HEK293 (cell line): ENCODE measurements around the gene GOLGA6L2.

Experiments used
- KLF16 ChIP-seq: fragments of 450-650 bp; formaldehyde crosslinking; IDR thresholded peaks from 2 replicates; pipeline ENCODE4 v1.5.1; 2017; ENCODE audit warnings: missing biosample characterization, missing genetic modification characterization
- MYNN ChIP-seq: fragments of 450-650 bp; formaldehyde crosslinking; IDR thresholded peaks from 2 replicates; pipeline ENCODE4 v1.5.1; 2016; ENCODE audit warnings: missing biosample characterization, missing genetic modification characterization, borderline replicate concordance
- YY1 ChIP-seq: fragments of 450-650 bp; formaldehyde crosslinking; IDR thresholded peaks from 2 replicates; pipeline ENCODE4 v1.5.1; 2018; ENCODE audit warnings: missing biosample characterization, missing genetic modification characterization
- ZNF155 ChIP-seq: fragments of 450-650 bp; formaldehyde crosslinking; IDR thresholded peaks from 2 replicates; pipeline ENCODE4 v1.5.1; 2016; ENCODE audit warnings: missing biosample characterization, missing genetic modification characterization
- ZNF24 ChIP-seq: fragments of 450-650 bp; formaldehyde crosslinking; IDR thresholded peaks from 2 replicates; pipeline ENCODE4 v1.5.1; 2016; ENCODE audit warnings: missing biosample characterization, missing genetic modification characterization
- ZNF266 ChIP-seq: fragments of 450-650 bp; formaldehyde crosslinking; IDR thresholded peaks from 2 replicates; pipeline ENCODE4 v1.5.1; 2016; ENCODE audit warnings: missing biosample characterization, missing genetic modification characterization, low read depth
- ZNF658 ChIP-seq: fragments of 450-650 bp; formaldehyde crosslinking; IDR thresholded peaks from 2 replicates; pipeline ENCODE4; 2016; ENCODE audit warnings: missing biosample characterization, missing genetic modification characterization
- TF ChIP-seq, protein P1 (sequence below): fragments of 450-650 bp; formaldehyde crosslinking; IDR thresholded peaks from 2 replicates; pipeline ENCODE4 v1.5.1; 2016; ENCODE audit warnings: missing biosample characterization, missing genetic modification characterization
- TF ChIP-seq, protein P2 (sequence below): fragments of 450-650 bp; formaldehyde crosslinking; IDR thresholded peaks from 2 replicates; pipeline ENCODE4 v1.5.1; 2016; ENCODE audit warnings: missing biosample characterization, missing genetic modification characterization
- TF ChIP-seq, protein P3 (sequence below): fragments of 450-650 bp; formaldehyde crosslinking; IDR thresholded peaks from 2 replicates; pipeline ENCODE4 v1.5.1; 2016; ENCODE audit warnings: missing biosample characterization, missing genetic modification characterization

DNA sequence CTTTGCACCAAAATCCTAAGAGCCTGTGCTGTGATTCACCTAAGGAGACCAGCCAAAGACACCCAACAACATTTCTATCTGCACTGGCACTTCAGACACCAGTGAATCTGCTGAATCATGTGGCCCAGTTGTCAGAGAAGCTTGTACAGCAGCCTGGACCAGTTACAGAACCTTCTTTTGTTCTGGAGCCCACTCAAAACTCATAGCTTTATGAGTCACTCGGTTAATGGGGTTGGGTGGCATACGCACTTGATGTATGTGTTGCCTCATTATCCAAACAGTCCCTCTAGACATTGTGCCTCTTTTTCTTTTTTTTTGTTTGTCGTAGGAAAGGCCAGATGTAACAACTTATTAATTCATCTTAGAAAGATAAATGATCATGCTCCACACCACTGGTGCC is 25.6 kb upstream of the GOLGA6L2 start:
- no peak for TF ChIP-seq MYNN
- TF ChIP-seq, protein P1, sequence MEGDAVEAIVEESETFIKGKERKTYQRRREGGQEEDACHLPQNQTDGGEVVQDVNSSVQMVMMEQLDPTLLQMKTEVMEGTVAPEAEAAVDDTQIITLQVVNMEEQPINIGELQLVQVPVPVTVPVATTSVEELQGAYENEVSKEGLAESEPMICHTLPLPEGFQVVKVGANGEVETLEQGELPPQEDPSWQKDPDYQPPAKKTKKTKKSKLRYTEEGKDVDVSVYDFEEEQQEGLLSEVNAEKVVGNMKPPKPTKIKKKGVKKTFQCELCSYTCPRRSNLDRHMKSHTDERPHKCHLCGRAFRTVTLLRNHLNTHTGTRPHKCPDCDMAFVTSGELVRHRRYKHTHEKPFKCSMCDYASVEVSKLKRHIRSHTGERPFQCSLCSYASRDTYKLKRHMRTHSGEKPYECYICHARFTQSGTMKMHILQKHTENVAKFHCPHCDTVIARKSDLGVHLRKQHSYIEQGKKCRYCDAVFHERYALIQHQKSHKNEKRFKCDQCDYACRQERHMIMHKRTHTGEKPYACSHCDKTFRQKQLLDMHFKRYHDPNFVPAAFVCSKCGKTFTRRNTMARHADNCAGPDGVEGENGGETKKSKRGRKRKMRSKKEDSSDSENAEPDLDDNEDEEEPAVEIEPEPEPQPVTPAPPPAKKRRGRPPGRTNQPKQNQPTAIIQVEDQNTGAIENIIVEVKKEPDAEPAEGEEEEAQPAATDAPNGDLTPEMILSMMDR (tag by site-specific recombination): no peak
- TF ChIP-seq, protein P2, sequence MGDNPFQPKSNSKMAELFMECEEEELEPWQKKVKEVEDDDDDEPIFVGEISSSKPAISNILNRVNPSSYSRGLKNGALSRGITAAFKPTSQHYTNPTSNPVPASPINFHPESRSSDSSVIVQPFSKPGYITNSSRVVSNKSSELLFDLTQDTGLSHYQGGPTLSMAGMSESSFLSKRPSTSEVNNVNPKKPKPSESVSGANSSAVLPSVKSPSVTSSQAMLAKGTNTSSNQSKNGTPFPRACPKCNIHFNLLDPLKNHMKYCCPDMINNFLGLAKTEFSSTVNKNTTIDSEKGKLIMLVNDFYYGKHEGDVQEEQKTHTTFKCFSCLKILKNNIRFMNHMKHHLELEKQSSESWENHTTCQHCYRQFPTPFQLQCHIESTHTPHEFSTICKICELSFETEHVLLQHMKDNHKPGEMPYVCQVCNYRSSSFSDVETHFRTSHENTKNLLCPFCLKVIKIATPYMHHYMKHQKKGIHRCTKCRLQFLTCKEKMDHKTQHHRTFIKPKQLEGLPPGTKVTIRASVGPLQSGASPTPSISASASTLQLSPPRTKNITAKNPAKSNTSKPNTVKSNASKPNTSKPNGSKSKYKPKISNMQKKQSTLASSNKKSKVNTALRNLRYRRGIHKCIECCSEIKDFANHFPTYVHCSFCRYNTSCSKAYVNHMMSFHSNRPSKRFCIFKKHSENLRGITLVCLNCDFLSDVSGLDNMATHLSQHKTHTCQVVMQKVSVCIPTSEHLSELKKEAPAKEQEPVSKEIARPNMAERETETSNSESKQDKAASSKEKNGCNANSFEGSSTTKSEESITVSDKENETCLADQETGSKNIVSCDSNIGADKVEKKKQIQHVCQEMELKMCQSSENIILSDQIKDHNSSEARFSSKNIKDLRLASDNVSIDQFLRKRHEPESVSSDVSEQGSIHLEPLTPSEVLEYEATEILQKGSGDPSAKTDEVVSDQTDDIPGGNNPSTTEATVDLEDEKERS (tag by site-specific recombination): no peak
- TF ChIP-seq ZNF658 (tag by site-specific recombination): no peak
- TF ChIP-seq YY1 (tag by site-specific recombination): no peak
- TF ChIP-seq KLF16 (tag by site-specific recombination): no peak
- TF ChIP-seq ZNF155: no peak
- no peak for TF ChIP-seq ZNF24
- TF ChIP-seq, protein P3, sequence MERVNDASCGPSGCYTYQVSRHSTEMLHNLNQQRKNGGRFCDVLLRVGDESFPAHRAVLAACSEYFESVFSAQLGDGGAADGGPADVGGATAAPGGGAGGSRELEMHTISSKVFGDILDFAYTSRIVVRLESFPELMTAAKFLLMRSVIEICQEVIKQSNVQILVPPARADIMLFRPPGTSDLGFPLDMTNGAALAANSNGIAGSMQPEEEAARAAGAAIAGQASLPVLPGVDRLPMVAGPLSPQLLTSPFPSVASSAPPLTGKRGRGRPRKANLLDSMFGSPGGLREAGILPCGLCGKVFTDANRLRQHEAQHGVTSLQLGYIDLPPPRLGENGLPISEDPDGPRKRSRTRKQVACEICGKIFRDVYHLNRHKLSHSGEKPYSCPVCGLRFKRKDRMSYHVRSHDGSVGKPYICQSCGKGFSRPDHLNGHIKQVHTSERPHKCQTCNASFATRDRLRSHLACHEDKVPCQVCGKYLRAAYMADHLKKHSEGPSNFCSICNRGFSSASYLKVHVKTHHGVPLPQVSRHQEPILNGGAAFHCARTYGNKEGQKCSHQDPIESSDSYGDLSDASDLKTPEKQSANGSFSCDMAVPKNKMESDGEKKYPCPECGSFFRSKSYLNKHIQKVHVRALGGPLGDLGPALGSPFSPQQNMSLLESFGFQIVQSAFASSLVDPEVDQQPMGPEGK (tag by site-specific recombination): no peak
- TF ChIP-seq ZNF266: no peak
